Nephron progenitor cell (in vitro differentiated cells): ENCODE data around the gene GLIS1.

Experiments
- DNase-seq: peaks from one replicate; pipeline ENCODE4 v3.0.0; 2021
- H3K27ac Mint-ChIP-seq: 2 replicates; pipeline ENCODE4 v1.8.0; 2021; ENCODE audit warnings: mild to moderate bottlenecking, moderate library complexity, mixed read lengths
- H3K27me3 Mint-ChIP-seq: 2 replicates; pipeline ENCODE4 v1.8.0; 2021; ENCODE audit warnings: mild to moderate bottlenecking, low read depth, mixed read lengths; ENCODE audit not compliant: poor library complexity
- H3K36me3 Mint-ChIP-seq: 2 replicates; pipeline ENCODE4 v1.8.0; 2021; ENCODE audit warnings: low read depth, mixed read lengths
- H3K4me1 Mint-ChIP-seq: 2 replicates; pipeline ENCODE4 v1.8.0; 2021; ENCODE audit warnings: mixed read lengths
- H3K4me3 Mint-ChIP-seq: 2 replicates; pipeline ENCODE4 v1.8.0; 2021; ENCODE audit warnings: mild to moderate bottlenecking, moderate library complexity, mixed read lengths
- H3K9me3 Mint-ChIP-seq: 2 replicates; pipeline ENCODE4 v1.8.0; 2021; ENCODE audit warnings: mild to moderate bottlenecking, moderate library complexity, mixed read lengths
- CTCF ChIP-seq: fragments of 200-600 bp; sonication (generic); IDR thresholded peaks from 2 replicates; pipeline ENCODE4 v1.5.0; 2021; ENCODE audit warnings: antibody characterized with exemption

Gene GLIS1

DNA sequence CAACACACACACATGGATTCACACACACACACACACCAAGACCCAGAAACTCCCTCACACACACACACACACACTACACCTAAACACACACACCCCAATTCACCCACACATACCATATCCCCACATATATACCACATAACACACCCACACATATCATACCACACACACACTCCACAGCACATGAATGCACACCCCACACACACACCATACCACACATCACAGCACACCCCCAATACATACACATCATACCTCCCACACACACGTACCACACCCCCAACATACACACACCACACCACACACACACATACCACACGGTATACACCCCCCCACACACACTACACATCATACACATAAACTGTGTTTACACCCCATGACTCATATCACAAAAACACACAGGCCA lies 199.7 kb downstream of the GLIS1 start:
- H3K4me3 Mint-ChIP-seq = no peak overlapping the region
- no peak for TF ChIP-seq CTCF

DNA sequence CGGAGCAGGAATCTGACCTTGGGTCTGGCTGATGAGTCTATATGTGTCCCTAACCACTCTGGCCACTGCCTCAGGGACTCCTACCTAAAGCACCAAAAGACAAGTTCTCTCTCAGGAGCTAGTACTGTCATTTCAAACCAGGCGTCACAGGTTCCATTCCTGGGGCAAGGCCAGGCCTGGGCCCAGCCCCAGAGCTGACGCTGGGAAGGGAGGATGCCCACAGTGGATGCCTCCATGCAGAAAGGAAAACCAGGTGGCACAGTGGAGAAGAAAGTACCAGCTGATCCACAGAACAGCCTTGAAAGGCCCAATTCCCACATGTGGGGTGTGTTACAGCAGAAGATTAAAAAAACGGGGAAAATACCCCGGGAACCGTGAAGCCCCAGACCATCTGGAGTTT lies 202.4 kb downstream of the GLIS1 start:
- no peak for TF ChIP-seq CTCF
- Mint-ChIP-seq H3K4me1 (peaks cover 15% of the 10 kb centered on the region), H3K4me3 (no peak overlapping the region), H3K9me3 (no peaks in the 10 kb centered on the region), H3K27ac (no peak overlapping the region), H3K36me3 (no peaks in the 10 kb centered on the region), H3K27me3 (peaks cover 26% of the 10 kb centered on the region)
- no peak for DNase-seq

More for the DNA sequence above, 199.7 kb downstream of the GLIS1 start:
- peaks cover 32% of the 10 kb centered on the region for H3K4me1 Mint-ChIP-seq
- DNase-seq = no peak
- H3K9me3 Mint-ChIP-seq = no peaks in the 10 kb centered on the region
- H3K36me3 Mint-ChIP-seq = no peaks in the 10 kb centered on the region
- H3K27me3 Mint-ChIP-seq = peaks cover 8% of the 10 kb centered on the region
- no peak overlapping the region for H3K27ac Mint-ChIP-seq

DNA sequence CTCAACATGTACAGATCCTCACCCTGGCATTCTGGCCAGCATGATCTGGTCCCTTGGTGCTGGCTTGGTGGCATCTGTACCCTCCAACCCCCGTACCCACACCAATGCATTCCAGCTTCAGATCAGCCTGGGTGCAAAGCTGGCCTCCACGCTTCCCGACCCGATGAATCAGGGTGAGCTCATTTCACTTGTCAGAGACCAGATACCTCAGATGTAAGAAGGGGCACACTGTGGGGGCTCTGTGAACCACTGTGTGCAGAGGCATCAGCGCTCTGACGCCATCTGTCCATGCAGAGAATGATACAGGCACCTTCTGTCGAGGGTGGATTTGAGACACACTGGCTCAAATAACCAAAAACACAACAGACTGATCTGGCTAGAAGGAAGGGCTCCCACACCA lies 203.1 kb downstream of the GLIS1 start:
- DNase-seq = no peak
- no peak overlapping the region for H3K27ac Mint-ChIP-seq
- H3K4me1 Mint-ChIP-seq = peaks cover 14% of the 10 kb centered on the region
- no peak for TF ChIP-seq CTCF
- no peaks in the 10 kb centered on the region for H3K36me3 Mint-ChIP-seq
- H3K4me3 Mint-ChIP-seq = no peak overlapping the region
- H3K9me3 Mint-ChIP-seq = no peaks in the 10 kb centered on the region
- peaks cover 27% of the 10 kb centered on the region for H3K27me3 Mint-ChIP-seq

DNA sequence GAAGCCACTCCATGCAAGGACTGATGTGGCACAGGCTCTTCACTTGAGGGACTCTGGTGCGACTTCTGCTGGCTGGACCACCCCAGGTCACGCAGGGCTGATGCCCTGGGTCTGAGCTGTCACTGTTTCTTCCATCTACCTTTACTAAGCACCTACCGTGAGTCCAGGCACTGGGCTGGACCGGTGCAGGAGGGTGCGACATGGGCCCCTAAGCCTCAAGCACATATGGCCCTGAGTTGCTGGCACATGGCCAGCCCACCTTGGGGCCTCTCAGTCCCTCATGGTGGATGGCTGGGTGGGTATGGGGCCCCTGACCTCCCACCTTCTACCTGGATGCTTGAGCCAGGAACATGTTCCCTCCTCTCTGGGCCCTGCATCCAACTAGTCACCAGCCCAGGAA lies 203.7 kb downstream of the GLIS1 start:
- Mint-ChIP-seq H3K36me3 (no peaks in the 10 kb centered on the region), H3K4me3 (no peak overlapping the region), H3K27me3 (peaks cover 27% of the 10 kb centered on the region), H3K27ac (no peak overlapping the region), H3K4me1 (peaks cover 21% of the 10 kb centered on the region), H3K9me3 (no peaks in the 10 kb centered on the region)
- no peak for DNase-seq
- TF ChIP-seq CTCF = no peak

DNA sequence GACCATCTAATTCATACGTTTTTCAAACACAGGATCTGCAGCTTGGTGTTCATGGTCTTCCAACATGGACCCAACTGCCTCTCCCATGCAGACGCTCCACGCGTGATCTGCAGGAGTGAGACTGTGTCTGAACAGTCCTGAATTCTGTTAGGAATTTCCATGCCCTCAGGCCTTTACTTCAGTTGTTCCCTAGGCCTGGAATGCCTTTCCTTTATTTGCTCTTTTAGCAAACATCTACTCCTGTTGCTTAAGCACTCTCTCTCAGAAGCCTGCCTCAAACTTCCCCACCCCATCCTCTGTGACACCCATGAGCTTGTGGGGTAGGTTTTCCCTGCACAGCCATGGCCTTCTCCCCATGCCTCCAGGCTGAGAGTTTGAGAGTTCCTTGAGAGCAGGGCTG lies 206.1 kb downstream of the GLIS1 start:
- H3K36me3 Mint-ChIP-seq = no peaks in the 10 kb centered on the region
- peaks cover 22% of the 10 kb centered on the region for H3K4me1 Mint-ChIP-seq
- H3K9me3 Mint-ChIP-seq = no peaks in the 10 kb centered on the region
- TF ChIP-seq CTCF = no peak
- no peak overlapping the region for H3K4me3 Mint-ChIP-seq
- DNase-seq = no peak
- peaks cover 23% of the 10 kb centered on the region for H3K27me3 Mint-ChIP-seq
- no peak overlapping the region for H3K27ac Mint-ChIP-seq

DNA sequence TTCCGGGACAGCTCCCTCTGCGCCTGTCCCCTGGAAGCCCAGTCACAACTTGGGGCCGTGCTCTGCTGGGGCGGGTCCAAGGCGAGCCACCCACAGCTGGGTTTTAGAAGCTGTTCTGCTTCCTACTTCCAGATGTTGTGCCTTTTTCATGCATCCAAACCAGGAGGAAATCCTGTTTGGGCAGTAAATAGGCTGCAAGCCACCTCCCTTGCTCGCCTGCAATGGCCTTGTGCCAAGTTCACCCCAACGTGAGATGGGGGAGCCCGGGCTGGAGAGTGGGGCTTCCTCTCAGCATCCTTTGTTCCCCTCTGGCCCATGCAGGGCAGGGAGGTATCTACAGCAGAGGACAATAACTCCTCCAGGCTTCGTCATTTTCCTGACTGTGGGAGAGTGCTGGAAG lies 206.6 kb downstream of the GLIS1 start:
- Mint-ChIP-seq H3K36me3 (no peaks in the 10 kb centered on the region), H3K27me3 (peaks cover 23% of the 10 kb centered on the region), H3K9me3 (no peaks in the 10 kb centered on the region), H3K4me1 (peaks cover 28% of the 10 kb centered on the region), H3K27ac (no peak overlapping the region), H3K4me3 (no peak overlapping the region)
- no peak for DNase-seq
- TF ChIP-seq CTCF = no peak
